SHP77 (cell line): Measurements from ENCODE around the gene CTXN1.
"Not testable (repeated sequence)": the region's sequence is repeated elsewhere in the genome, so short reads cannot be mapped to it uniquely, and the experiment has no call there.

Source experiments
- DNase-seq, 2 experiments: peaks; one replicate each; lab custom pipeline; 2025; lab: John Stamatoyannopoulos, UW

Gene CTXN1

GRCh38 chr19:7900401-7900870, 25.5 kb downstream of the CTXN1 start:
- no peak for DNase-seq

GRCh38 chr19:7899751-7900378, 26.1 kb downstream of the CTXN1 start:
- DNase-seq: no peak

- no peak for DNase-seq
Measured at GRCh38 chr19:7898967-7899366, 27.0 kb downstream of the CTXN1 start.

- DNase-seq: no peak
Measured at GRCh38 chr19:7897292-7897691, 28.6 kb downstream of the CTXN1 start.

GRCh38 chr19:7895565-7895964, 30.4 kb downstream of the CTXN1 start:
- no peak for DNase-seq

- DNase-seq: peak in 1 of 2 experiments; percentile 47
Measured at GRCh38 chr19:7894612-7895309, 31.2 kb downstream of the CTXN1 start.

GRCh38 chr19:7893362-7894101, 32.4 kb downstream of the CTXN1 start:
- DNase-seq: not testable (repeated sequence)

- DNase-seq: no peak
Measured at GRCh38 chr19:7888826-7889217, 37.1 kb downstream of the CTXN1 start.

- no peak for DNase-seq
Measured at GRCh38 chr19:7888145-7888825, 37.6 kb downstream of the CTXN1 start, which contains the start of gene LRRC8E. TSS of gene LRRC8E (plus strand) at chr19:7888510. CDS start at chr19:7895604, 7,094 bp downstream.

- DNase-seq: no peak
Measured at GRCh38 chr19:7887408-7888144, 38.4 kb downstream of the CTXN1 start.

- DNase-seq: no peak
Measured at GRCh38 chr19:7885818-7886217, 40.1 kb downstream of the CTXN1 start.

- DNase-seq: no peak
Measured at GRCh38 chr19:7883796-7884570, 42.0 kb downstream of the CTXN1 start.

GRCh38 chr19:7883105-7883504, 42.8 kb downstream of the CTXN1 start:
- no peak for DNase-seq

GRCh38 chr19:7881910-7882309, 44.0 kb downstream of the CTXN1 start:
- DNase-seq: no peak

- DNase-seq: no peak
Measured at GRCh38 chr19:7879836-7880235, 46.1 kb downstream of the CTXN1 start.

GRCh38 chr19:7879111-7879807, 46.7 kb downstream of the CTXN1 start:
- DNase-seq: peak; percentile 6 to 41

- DNase-seq: no peak
Measured at GRCh38 chr19:7877249-7877836, 48.6 kb downstream of the CTXN1 start.

GRCh38 chr19:7874897-7875273, 51.0 kb downstream of the CTXN1 start:
- peak; percentile 27 to 48 for DNase-seq
